HepG2 (cell line): ENCODE data around the gene DNPH1. TPM values are rescaled to one million over a fixed set of nuclear protein-coding genes. Genes with fewer than 3 reads are reported as not detected.

Source experiments
- ARNTL ChIP-seq: sonication (generic); formaldehyde crosslinking; IDR thresholded peaks from 2 replicates; pipeline ENCODE4 v1.4.0; 2020; ENCODE audit warnings: mild to moderate bottlenecking, missing genetic modification reagents
- BHLHE40 ChIP-seq: IDR thresholded peaks from 2 replicates; pipeline ENCODE4 v1.6.1; 2011; ENCODE audit warnings: low read length, improper control_type of control experiment
- CCAR2 ChIP-seq: fragments of 200-400 bp; formaldehyde crosslinking; optimal IDR thresholded peaks from 2 replicates; pipeline ENCODE3; 2018; ENCODE audit warnings: low read depth, mild to moderate bottlenecking, low read length, moderate library complexity
- ETV5 ChIP-seq: IDR thresholded peaks from 2 replicates; pipeline ENCODE4 v1.6.1; 2018; ENCODE audit warnings: missing biosample characterization, missing genetic modification reagents, inconsistent platforms, borderline replicate concordance
- FOSL1 ChIP-seq: sonication (generic); formaldehyde crosslinking; IDR thresholded peaks from 2 replicates; pipeline ENCODE4 v1.9.0; 2021; ENCODE audit warnings: missing genetic modification reagents, borderline replicate concordance
- FOSL2 ChIP-seq: sonication (generic); formaldehyde crosslinking; IDR thresholded peaks from 2 replicates; pipeline ENCODE4 v1.4.0; 2020; ENCODE audit warnings: missing genetic modification reagents
- FOXO4 ChIP-seq: sonication (generic); formaldehyde crosslinking; conservative IDR thresholded peaks from 2 replicates; pipeline ENCODE4 v1.8.1; 2023; ENCODE audit warnings: missing genetic modification reagents
- KLF16 ChIP-seq, 2 experiments: sonication (generic) in 1 of 2; formaldehyde crosslinking in 1 of 2; IDR thresholded peaks; 2 replicates each; pipeline versions ENCODE4 v1.6.1 to v1.8.0; 2016 to 2023; ENCODE audit warnings: missing genetic modification reagents in 2 of 2, missing compliant biosample characterization in 1 of 2
- KLF9 ChIP-seq: IDR thresholded peaks from 2 replicates; pipeline ENCODE4 v1.6.1; 2016; ENCODE audit warnings: low read depth
- MEIS1 ChIP-seq: sonication (generic); formaldehyde crosslinking; IDR thresholded peaks from 2 replicates; pipeline ENCODE4 v1.9.0; 2021; ENCODE audit warnings: mild to moderate bottlenecking, missing genetic modification reagents, moderate library complexity, borderline replicate concordance
- NCOA5 ChIP-seq: sonication (generic); formaldehyde crosslinking; IDR thresholded peaks from 2 replicates; pipeline ENCODE4 v1.4.0; 2020; ENCODE audit warnings: missing genetic modification reagents
- NFE2L2 ChIP-seq: fragments of 150-350 bp; IDR thresholded peaks from 2 replicates; pipeline ENCODE4 v1.6.1; 2014; ENCODE audit warnings: low read length
- NFYB ChIP-seq: sonication (generic); formaldehyde crosslinking; IDR thresholded peaks from 2 replicates; pipeline ENCODE4 v1.4.0; 2020; ENCODE audit warnings: missing genetic modification reagents
- PITX1 ChIP-seq: sonication (generic); formaldehyde crosslinking; IDR thresholded peaks from 2 replicates; pipeline ENCODE4 v1.5.1; 2020; ENCODE audit warnings: mild to moderate bottlenecking, missing genetic modification reagents
- REL ChIP-seq: sonication (generic); formaldehyde crosslinking; conservative IDR thresholded peaks from 2 replicates; pipeline ENCODE4 v1.8.0; 2022; ENCODE audit warnings: mild to moderate bottlenecking, missing genetic modification reagents, moderate library complexity
- SIN3B ChIP-seq: fragments of 150-350 bp; IDR thresholded peaks from 2 replicates; pipeline ENCODE4 v1.6.1; 2014; ENCODE audit warnings: low read length
- SKI ChIP-seq: fragments of 450-650 bp; IDR thresholded peaks from one replicate; pipeline ENCODE4 v1.6.1; 2018; ENCODE audit warnings: mild to moderate bottlenecking; ENCODE audit not compliant: partially characterized antibody
- SMC3 ChIP-seq: IDR thresholded peaks from 2 replicates; pipeline ENCODE4 v1.6.1; 2011; ENCODE audit warnings: low read length, improper control_type of control experiment
- TMF1 ChIP-seq: sonication (generic); formaldehyde crosslinking; IDR thresholded peaks from 2 replicates; pipeline ENCODE4 v1.8.1; 2022; ENCODE audit warnings: low read depth, missing genetic modification reagents
- TOPORS ChIP-seq: sonication (generic); formaldehyde crosslinking; IDR thresholded peaks from 2 replicates; pipeline ENCODE4 v1.8.0; 2023; ENCODE audit warnings: mild to moderate bottlenecking, missing genetic modification reagents
- ZC3H4 ChIP-seq: sonication (generic); formaldehyde crosslinking; IDR thresholded peaks from 2 replicates; pipeline ENCODE4 v1.4.0; 2020; ENCODE audit warnings: missing genetic modification reagents, borderline replicate concordance
- ZNF329 ChIP-seq: sonication (generic); formaldehyde crosslinking; IDR thresholded peaks from 2 replicates; pipeline ENCODE4 v1.9.0; 2021; ENCODE audit warnings: low read depth, mild to moderate bottlenecking, missing genetic modification reagents
- ZNF34 ChIP-seq: sonication (generic); formaldehyde crosslinking; IDR thresholded peaks from 2 replicates; pipeline ENCODE4 v1.4.0; 2020; ENCODE audit warnings: mild to moderate bottlenecking, missing genetic modification reagents, borderline replicate concordance
- ZNF549 ChIP-seq: sonication (generic); formaldehyde crosslinking; IDR thresholded peaks from 2 replicates; pipeline ENCODE4 v1.5.0; 2020; ENCODE audit warnings: missing genetic modification reagents
- ZNF552 ChIP-seq: sonication (generic); formaldehyde crosslinking; IDR thresholded peaks from 2 replicates; pipeline ENCODE4 v1.9.0; 2022; ENCODE audit warnings: missing genetic modification reagents, mild to moderate bottlenecking, borderline replicate concordance
- ZNF788 ChIP-seq: sonication (generic); formaldehyde crosslinking; IDR thresholded peaks from 2 replicates; pipeline ENCODE4 v1.5.0; 2020; ENCODE audit warnings: mild to moderate bottlenecking, missing genetic modification reagents, borderline replicate concordance
- polyA plus RNA-seq, 8 experiments: library from polyadenylated mRNA; depleted of rRNA in 3 of 8; stranded (reverse) in 7 of 8; unstranded in 1 of 8; fragments of >200 nt; fragmentation: Illumina TruSeq in 4 of 8; extraction: Trizol in 4 of 8; gene quantifications; 2 replicates each; pipeline versions ENCODE4 v1.2.1 to v1.2.3, GENCODE V29; 2011 to 2016; ENCODE audit warnings: low read depth in 4 of 8, missing spikeins in 1 of 8, mixed read lengths in 1 of 8; ENCODE audit not compliant: insufficient read depth in 1 of 8
- total RNA-seq, 5 experiments: library from RNA; depleted of rRNA; stranded (reverse); fragments of >200 nt; fragmentation: Illumina TruSeq; extraction: Trizol; gene quantifications; 2 replicates each; pipeline ENCODE4 v1.2.3, GENCODE V29; 2016; ENCODE audit warnings: low read depth in 1 of 5
- TF ChIP-seq, protein P1 (sequence below): sonication (generic); formaldehyde crosslinking; IDR thresholded peaks from 2 replicates; pipeline ENCODE4 v1.5.0; 2020; ENCODE audit warnings: mild to moderate bottlenecking, missing genetic modification reagents

The DNPH1 gene
- total and polyA plus RNA-seq, 2 of the 13 experiments (the other 11 are each of a cell fraction or from before 2014, with no cell fraction given) = 56.5 to 75.1 TPM

GRCh38 chr6:43276577-43277305 lies 47.5 kb upstream of the DNPH1 start (continued):
- TF ChIP-seq CCAR2 = no peak
- TF ChIP-seq BHLHE40 = no peak
- TF ChIP-seq SKI = peak; percentile 14
- 0 out of 2 replicates have a peak, but pooled peaks have one; percentile 23 for TF ChIP-seq TOPORS
- no peak for TF ChIP-seq ZNF549
- peak; percentile 95 for TF ChIP-seq ETV5
- no peak; the same call in 1 of the 2 replicates for TF ChIP-seq NFYB (CRISPR knock-in tag)
- no peak for TF ChIP-seq FOSL1 (CRISPR knock-in tag)
- TF ChIP-seq TMF1 (CRISPR knock-in tag) = no peak
- no peak for TF ChIP-seq REL
- TF ChIP-seq ZNF34 (CRISPR knock-in tag) = peak; percentile 82; the same call in 1 of the 2 replicates
- TF ChIP-seq SIN3B = no peak
- no peak for TF ChIP-seq SMC3
- no peak for TF ChIP-seq ZNF329
- TF ChIP-seq ZNF788 (CRISPR knock-in tag) = no peak; the same call in 1 of the 2 replicates
- TF ChIP-seq ZC3H4 (CRISPR knock-in tag) = 0 out of 2 replicates have a peak, but pooled peaks have one; percentile 20
- TF ChIP-seq, protein P1, sequence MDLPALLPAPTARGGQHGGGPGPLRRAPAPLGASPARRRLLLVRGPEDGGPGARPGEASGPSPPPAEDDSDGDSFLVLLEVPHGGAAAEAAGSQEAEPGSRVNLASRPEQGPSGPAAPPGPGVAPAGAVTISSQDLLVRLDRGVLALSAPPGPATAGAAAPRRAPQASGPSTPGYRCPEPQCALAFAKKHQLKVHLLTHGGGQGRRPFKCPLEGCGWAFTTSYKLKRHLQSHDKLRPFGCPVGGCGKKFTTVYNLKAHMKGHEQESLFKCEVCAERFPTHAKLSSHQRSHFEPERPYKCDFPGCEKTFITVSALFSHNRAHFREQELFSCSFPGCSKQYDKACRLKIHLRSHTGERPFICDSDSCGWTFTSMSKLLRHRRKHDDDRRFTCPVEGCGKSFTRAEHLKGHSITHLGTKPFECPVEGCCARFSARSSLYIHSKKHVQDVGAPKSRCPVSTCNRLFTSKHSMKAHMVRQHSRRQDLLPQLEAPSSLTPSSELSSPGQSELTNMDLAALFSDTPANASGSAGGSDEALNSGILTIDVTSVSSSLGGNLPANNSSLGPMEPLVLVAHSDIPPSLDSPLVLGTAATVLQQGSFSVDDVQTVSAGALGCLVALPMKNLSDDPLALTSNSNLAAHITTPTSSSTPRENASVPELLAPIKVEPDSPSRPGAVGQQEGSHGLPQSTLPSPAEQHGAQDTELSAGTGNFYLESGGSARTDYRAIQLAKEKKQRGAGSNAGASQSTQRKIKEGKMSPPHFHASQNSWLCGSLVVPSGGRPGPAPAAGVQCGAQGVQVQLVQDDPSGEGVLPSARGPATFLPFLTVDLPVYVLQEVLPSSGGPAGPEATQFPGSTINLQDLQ (CRISPR knock-in tag) = no peak
- TF ChIP-seq ARNTL (CRISPR knock-in tag) = peak; percentile 82
- TF ChIP-seq NCOA5 (CRISPR knock-in tag) = no peak
- no peak for TF ChIP-seq NFE2L2
- no peak for TF ChIP-seq KLF9 (CRISPR knock-in tag)
- TF ChIP-seq KLF16 (CRISPR knock-in tag; IDR thresholded peaks at IDR 0.05) = no peak
- 0 out of 2 replicates have a peak, but pooled peaks have one; percentile 6 for TF ChIP-seq ZNF552 (CRISPR knock-in tag)
- TF ChIP-seq FOXO4 = no peak
- peak; percentile 75 for TF ChIP-seq FOSL2
- no peak for TF ChIP-seq PITX1 (CRISPR knock-in tag)
- TF ChIP-seq MEIS1 (CRISPR knock-in tag) = peak; percentile 78
